RWPE2 (cell line): ENCODE data around the gene ATXN7.

Source experiments
- ATAC-seq: fragments of 200-7000 bp; cut with Tn5 transposase; 3 replicates; pipeline ENCODE4 v1.9.1; 2021; ENCODE audit warnings: low read depth
- DNase-seq: peaks from one replicate; pipeline ENCODE4 v3.0.0-alpha.2; 2020; ENCODE audit warnings: low spot score
- H3K27ac ChIP-seq: fragments of 450-650 bp; 2 replicates; pipeline ENCODE4 v1.5.1; 2017; ENCODE audit warnings: mild to moderate bottlenecking; ENCODE audit not compliant: poor library complexity, severe bottlenecking
- H3K27me3 ChIP-seq: fragments of 250-450 bp; sonication (Bioruptor Pico); 2 replicates; pipeline ENCODE4 v1.5.1; 2021; ENCODE audit warnings: mild to moderate bottlenecking, moderate library complexity; ENCODE audit not compliant: insufficient read depth, poor library complexity, severe bottlenecking
- H3K36me3 ChIP-seq: fragments of 250-450 bp; sonication (Bioruptor Pico); 2 replicates; pipeline ENCODE4 v1.5.1; 2020; ENCODE audit warnings: low read depth, mild to moderate bottlenecking, moderate library complexity
- H3K4me1 ChIP-seq: fragments of 250-450 bp; sonication (Bioruptor Pico); 2 replicates; pipeline ENCODE4 v1.5.1; 2021; ENCODE audit warnings: mild to moderate bottlenecking, moderate library complexity; ENCODE audit not compliant: insufficient read depth, poor library complexity, severe bottlenecking
- H3K4me3 ChIP-seq: fragments of 250-450 bp; sonication (Bioruptor Pico); 2 replicates; pipeline ENCODE4 v1.5.1; 2021; ENCODE audit warnings: mild to moderate bottlenecking, moderate library complexity; ENCODE audit not compliant: severe bottlenecking
- H3K9me3 ChIP-seq: fragments of 250-450 bp; sonication (Bioruptor Pico); 2 replicates; pipeline ENCODE4 v1.5.1; 2021; ENCODE audit warnings: mild to moderate bottlenecking, moderate library complexity; ENCODE audit not compliant: severe bottlenecking
- CTCF ChIP-seq: fragments of 450-650 bp; IDR thresholded peaks from one replicate; pipeline ENCODE4 v1.5.1; 2017; ENCODE audit warnings: mild to moderate bottlenecking, moderate library complexity; ENCODE audit not compliant: poor library complexity, severe bottlenecking

The ATXN7 gene

GRCh38 chr3:63961891-63962290 lies 98.2 kb downstream of the ATXN7 start:
- no peak for DNase-seq
- Histone ChIP-seq H3K27ac (no peak overlapping the region), H3K4me3 (no peak overlapping the region), H3K36me3 (peaks cover 18% of the 10 kb centered on the region), H3K9me3 (no peaks in the 10 kb centered on the region), H3K27me3 (no peaks in the 10 kb centered on the region), H3K4me1 (peaks cover 23% of the 10 kb centered on the region)
- TF ChIP-seq CTCF = peak; percentile 89
- ATAC-seq = peak; percentile 81

GRCh38 chr3:63963496-63963895 lies 99.8 kb downstream of the ATXN7 start:
- ATAC-seq (no peak), DNase-seq (no peak)
- no peak overlapping the region for H3K27ac ChIP-seq
- H3K4me3 ChIP-seq = no peak overlapping the region
- H3K27me3 ChIP-seq = no peaks in the 10 kb centered on the region
- peaks cover 39% of the 10 kb centered on the region for H3K4me1 ChIP-seq
- TF ChIP-seq CTCF = no peak
- peaks cover 18% of the 10 kb centered on the region for H3K36me3 ChIP-seq
- H3K9me3 ChIP-seq = no peaks in the 10 kb centered on the region

GRCh38 chr3:63964681-63965485 lies 101.2 kb downstream of the ATXN7 start:
- Histone ChIP-seq H3K4me3 (no peak overlapping the region), H3K36me3 (peaks cover 18% of the 10 kb centered on the region), H3K27me3 (no peaks in the 10 kb centered on the region), H3K4me1 (peaks cover 51% of the 10 kb centered on the region), H3K9me3 (no peaks in the 10 kb centered on the region), H3K27ac (no peak overlapping the region)
- TF ChIP-seq CTCF = no peak
- DNase-seq (no peak), ATAC-seq (no peak)

- no peak overlapping the region for H3K4me3 ChIP-seq
- no peaks in the 10 kb centered on the region for H3K27me3 ChIP-seq
- DNase-seq (no peak), ATAC-seq (no peak)
- peaks cover 15% of the 10 kb centered on the region for H3K36me3 ChIP-seq
- TF ChIP-seq CTCF = no peak
- H3K9me3 ChIP-seq = no peaks in the 10 kb centered on the region
- peaks cover 46% of the 10 kb centered on the region for H3K4me1 ChIP-seq
- no peak overlapping the region for H3K27ac ChIP-seq
Observed at GRCh38 chr3:63966007-63966406, 102.3 kb downstream of the ATXN7 start.

DNA sequence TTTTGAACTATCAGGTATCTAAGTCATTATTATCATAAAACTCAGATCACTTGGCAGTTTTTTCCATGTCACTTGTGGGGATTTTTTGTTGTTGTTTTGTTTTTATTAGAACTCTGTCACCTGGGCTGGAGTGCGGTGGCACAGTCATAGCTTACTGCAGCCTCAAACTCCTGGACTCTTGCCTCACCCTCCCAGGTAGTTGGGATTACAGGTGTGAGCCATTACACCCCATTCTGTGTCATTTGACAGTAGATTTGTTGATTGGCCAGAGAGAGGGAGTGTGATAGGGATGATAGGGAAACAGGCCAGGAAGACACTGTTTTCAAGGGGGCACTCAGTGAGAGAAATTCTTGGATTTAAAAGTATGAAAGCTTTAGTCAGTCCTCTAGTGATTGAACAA lies 103.2 kb downstream of the ATXN7 start:
- no peaks in the 10 kb centered on the region for H3K27me3 ChIP-seq
- peaks cover 38% of the 10 kb centered on the region for H3K4me1 ChIP-seq
- DNase-seq (no peak), ATAC-seq (no peak)
- peaks cover 6% of the 10 kb centered on the region for H3K36me3 ChIP-seq
- no peak overlapping the region for H3K4me3 ChIP-seq
- no peak for TF ChIP-seq CTCF
- no peaks in the 10 kb centered on the region for H3K9me3 ChIP-seq
- peak overlapping the region; percentile 63 for H3K27ac ChIP-seq
